HG02852 (cell line): ENCODE measurements around the gene ZNF248.

Source experiments
- ATAC-seq: cut with Tn5 transposase; IDR thresholded peaks from one replicate; pipeline ENCODE4 v1.9.1; 2021; ENCODE audit warnings: mild to moderate bottlenecking, moderate library complexity; ENCODE audit not compliant: unreplicated experiment

Gene ZNF248

DNA sequence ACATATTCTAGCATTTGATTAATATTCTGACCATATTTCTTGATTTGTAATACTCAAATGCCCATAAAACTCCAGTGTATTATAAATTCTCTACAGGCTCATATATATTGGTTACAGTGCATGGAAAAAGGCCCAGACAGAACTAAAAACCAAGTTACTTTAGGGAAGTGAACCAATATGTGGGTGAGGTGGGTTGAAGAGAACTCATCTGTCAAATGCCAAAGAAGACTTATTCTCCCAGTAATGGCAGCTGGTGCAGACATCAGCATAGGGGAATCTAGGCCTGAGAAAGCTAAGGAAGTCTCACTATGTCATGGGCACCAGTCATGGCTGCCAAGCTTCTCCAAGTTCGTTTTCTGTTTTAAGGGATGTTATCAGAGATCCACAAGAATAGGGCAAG is 30.6 kb downstream of the ZNF248 start:
- ATAC-seq: no peak

DNA sequence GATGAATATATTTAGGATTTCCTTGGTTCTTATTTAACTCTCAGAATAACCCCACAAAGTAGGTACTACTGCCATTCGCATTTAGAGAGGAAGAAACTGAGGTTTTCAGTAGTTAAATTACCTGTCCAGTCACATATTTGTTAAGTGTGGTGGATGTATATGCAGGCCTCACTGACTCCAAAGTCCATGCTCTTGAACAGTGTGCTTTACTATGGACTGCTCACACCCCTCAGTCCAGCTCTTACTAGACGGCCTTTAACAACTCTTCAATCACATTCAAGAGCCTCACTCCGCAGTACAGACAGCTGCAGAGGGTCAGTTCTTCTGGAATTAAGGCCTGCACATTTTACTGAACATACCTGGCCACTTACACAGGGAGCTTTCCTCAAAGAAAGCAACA is 36.2 kb downstream of the ZNF248 start:
- no peak for ATAC-seq

DNA sequence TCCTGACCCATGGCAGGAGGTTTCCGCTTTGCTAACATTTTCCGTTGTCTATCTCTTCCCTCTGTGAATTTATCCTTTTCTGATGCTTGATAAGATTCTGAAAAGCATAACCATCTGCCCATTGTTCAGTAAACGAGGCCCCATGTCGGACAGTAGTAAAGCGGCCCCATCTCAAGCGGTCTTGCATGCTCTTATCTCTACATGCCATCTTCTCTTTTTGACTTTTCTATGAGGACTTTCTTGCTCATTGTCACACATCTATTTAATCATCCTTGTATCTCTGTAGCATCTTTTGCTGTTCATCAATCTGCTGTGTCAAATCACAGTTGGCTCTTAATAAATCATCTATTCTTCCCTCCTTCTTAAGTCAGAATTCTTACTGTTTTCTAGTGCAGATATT is 37.6 kb downstream of the ZNF248 start:
- ATAC-seq: no peak

DNA sequence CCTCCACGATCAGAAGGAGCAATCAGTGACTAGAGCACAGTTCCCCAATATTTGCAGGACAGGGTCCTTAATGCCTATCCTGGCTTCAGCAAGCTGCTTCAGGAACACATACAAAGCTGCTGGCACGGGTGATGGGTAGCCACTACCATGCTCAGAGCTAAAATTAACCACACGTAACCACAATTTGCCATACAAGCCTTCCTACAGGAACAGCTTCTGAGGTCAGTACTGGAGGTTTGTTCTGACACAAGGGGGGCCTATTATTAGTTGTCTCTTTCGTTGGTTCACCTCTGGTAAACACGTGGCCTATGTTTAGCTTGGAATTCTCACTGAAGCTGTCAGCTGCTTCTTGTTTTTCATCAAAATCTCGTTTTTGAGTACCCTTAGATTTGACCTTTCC is 41.1 kb downstream of the ZNF248 start:
- no peak for ATAC-seq

DNA sequence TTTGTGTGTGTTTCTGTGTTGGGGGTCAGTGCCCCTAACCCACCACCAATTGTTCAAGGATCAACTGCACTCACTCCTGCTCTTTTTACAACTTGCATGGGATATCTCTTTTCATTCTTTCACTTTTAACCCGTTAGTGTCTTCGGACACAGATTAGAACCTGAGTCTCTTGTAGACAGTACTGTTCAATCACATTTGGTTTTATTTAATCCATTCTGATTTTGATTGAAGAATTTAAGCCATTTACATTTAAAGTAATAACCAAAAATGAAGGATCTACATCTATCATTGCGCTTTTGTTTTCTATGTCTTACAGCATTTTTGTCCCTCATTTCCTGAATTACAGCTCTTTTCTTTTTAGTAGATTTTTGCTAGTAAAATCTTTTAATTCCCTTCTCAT is 43.6 kb downstream of the ZNF248 start:
- ATAC-seq: no peak

DNA sequence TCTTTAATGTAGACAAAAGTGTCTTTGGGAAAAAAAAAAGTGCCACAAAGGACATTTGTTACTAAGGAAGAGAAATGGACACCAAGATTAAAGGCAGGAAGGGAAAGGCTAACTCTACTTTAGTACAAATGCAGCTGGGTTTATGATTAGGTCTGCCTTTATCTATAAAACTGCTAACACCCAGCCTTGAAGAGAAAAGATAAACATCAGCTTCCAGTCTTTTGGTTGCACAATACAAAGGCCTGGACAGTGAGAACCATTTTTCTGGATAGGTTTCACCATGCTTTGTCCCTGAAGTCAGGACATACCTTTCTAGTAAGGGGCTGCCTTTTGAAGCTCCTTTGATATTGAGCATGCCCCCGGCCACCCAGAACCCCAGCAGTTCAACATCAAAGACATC is 45.1 kb downstream of the ZNF248 start:
- ATAC-seq: no peak

DNA sequence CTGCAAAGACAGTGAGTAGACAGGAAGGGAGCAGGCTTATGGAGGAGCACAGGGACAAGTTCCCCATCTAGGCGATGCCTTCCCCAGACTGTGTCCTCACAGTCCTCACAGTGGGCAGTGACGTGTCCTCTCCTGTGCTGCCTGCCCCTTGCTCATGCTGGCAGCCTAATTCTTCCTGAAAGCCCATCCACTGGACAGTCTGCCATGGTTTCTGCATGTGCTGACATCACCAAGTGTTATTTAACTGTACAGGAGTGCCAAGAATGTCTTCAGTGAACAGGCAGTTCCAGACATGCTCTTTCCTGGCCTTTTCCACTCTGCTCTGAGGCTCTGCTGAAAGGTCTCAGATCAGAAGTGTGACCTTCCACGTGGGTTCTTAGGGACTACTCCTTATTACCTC is 54.1 kb downstream of the ZNF248 start:
- no peak for ATAC-seq

DNA sequence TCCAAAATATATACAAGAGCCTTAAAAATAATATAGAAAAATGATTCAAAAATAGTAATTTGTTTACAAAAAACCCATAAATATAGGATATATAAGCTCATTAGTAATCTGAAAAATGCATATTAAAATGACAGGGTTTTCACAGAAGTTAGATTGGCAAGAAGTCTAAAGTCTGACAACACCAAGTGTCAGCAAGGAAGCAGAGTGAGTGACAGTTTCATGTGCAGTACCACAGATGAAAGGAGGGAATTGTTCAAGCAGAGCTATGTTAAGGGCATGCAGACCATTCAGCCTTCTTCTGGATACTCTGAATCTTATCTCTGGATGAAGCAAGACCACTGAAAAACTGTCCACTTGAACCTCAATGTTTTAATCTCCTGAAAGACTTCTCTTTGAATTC is 55.9 kb downstream of the ZNF248 start:
- no peak for ATAC-seq

DNA sequence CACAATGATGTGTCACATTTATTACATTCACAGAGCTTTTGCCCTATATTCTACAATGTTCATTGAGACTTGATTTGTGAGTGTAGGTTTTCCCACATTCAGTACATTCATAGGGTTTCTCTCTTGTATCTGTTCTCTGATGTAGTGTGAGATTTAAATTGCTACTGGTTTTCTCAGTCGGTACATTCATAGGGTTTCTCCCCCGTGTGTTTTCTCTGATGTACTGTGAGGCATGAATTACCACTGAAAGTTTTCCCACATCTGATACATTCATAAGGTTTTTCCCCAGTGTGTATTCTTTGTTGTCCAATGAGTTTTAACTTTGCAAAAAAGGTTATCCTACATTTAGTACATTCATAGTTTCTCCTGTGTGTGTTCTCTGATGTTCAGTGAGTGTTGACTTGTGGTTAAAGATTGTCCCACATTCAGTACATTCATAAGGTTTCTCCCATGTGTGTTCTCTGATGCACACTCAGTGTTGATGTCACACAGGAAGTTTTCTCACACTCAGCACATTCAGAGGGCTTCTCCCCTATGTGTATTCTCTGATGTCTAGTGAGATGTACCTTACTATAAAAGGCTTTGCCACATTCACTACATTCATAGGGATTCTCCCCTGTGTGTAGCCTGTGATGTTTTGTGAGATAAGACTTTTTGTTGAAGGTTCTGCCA is 63.0 kb downstream of the ZNF248 start:
- no peak for ATAC-seq

DNA sequence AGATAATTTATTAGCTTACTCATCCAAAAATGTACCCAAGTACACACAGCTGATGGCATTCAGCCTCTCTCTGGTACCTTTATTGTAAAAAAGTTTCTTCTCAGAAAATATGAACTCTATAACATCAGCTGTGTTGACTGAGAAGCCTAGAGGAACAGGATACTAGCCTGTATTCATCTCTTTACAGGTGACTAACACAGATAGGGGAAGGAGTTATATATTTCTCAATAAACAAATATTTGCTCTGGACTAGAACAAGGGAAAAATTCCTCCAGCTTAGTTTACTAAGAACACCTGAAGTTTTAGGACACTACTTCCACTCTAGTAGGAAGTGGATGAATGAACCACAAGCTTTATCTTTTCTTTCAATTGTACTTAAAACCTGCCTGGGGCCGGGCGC is 67.8 kb downstream of the ZNF248 start:
- no peak for ATAC-seq

DNA sequence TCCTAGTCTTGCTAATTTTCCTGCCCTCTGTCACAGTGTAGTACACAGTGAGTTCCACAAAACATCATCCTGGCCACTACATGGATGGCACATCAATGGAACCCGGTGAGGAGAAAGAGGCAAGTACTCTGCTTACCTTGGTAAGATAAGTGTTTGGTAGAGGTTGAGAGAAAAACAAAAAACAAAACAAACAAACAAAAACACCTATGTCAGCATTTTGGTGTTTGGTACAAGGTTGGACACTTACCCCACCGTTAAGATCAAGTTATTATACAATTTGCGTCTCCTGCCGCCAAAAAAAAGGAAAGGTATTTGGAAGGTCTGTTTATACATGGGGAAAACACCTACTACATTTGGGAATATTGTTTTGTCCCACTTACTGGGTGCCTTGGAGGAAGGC is 72.7 kb downstream of the ZNF248 start:
- ATAC-seq: no peak

DNA sequence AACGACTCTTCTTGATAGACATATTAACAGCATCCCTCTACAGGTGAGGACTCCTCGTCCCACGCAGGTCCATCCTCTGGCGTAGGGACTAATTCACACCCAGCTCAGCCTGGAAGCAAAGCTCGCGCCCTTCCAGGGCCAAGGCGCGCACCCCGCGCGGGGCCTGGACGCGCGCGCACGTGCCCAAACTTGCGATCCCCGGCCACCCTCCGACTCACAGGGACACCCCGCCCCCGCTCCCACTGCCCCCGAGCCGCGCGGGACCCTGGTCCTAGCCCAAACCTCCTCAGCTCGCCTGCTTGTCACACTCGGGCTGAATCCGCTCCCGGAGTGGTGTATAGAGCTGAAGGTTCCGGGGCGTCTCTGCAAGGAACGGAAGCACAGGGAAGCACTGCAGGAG is 76.9 kb downstream of the ZNF248 start:
- no peak for ATAC-seq

DNA sequence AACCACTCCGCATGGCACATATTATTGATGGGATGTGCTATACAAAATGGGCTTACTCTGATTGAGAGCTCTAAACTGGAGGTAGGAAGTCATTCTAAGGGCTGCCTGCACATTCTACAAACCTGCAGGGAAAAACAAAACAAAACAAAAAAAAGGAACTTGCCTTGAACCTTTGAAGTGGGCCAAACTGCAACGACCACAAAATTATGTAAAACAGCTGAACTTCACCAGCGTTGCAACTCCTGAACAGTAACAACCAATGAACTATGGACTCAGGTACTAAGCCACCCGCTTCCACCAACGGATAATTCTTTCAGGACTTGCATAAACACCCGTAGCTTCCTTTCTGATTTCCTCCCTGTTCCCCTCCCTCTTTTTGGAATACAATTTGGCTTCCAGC is 80.4 kb downstream of the ZNF248 start:
- ATAC-seq: no peak

DNA sequence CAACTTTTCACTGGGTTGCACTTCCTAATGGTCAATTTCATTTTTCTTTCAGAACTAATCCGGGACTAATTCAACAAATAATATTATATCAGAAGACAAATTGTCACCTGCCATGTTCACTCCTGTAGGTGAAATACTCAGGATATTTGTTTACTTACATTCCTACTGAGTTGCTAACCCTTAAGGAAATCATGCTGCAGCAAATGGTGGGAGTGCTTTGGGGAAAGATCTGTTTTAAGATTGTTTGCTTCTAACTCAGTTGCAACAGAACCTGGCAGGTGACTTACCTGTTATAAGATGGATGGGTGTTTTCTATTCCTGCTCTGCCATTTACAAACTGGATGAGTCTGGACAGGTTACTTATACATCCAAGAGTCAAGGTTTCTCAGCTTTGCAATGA is 81.8 kb downstream of the ZNF248 start:
- no peak for ATAC-seq

DNA sequence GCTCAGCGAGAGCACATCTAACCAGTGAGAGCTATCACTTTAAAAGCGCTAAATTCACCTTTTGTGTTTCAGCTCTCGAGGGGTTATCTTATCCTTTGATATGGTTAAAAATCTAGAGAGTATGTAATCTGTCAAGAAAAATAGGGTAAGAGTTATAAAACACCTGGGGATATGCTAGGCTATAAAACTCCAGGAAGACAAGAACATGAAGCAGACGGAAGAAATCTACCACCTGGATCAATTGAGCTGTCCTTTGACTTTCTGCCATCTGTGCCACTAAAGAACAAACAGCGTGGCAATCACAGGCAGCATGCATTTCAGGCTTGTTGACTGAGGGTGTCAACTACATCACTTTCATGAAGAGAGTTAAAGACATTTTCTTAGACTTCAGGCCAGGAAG is 83.1 kb downstream of the ZNF248 start:
- ATAC-seq: no peak

DNA sequence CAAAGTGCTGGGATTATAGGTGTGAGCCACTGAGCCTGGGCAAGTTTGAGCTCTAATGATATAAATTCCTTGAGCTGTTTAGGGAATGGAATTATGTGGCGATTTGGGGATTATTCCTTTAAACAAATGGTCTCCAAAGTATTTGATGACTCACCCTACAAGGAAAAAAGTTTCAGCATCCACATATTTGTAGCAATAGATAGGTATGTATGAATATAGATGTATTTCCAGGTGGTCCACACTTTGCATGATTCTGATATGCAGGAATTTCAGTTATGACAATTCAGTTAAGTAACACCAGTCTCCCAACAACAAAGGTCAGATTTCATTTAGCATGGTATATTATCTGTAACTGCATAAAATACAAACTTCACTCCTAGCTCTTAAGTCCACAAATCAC is 92.2 kb downstream of the ZNF248 start:
- ATAC-seq: no peak

DNA sequence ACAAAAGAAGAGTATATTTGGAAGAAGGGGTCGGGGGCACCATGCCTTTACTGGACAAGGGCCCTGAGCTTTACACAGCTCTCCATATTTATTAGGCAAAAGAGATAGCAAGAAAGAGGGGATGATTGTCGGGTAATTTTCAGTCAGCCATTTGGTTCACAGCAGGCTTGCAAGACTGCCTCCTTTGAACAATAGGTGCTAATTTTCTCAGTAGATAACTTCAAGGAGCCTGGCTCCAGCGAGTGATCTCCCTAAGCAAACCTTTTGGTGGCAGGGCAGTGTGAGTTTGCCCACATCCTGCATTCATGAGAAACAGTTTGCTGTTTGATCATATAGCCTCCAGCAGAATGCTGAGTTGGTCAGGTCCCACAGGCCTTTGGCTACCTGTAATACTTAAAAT is 94.3 kb downstream of the ZNF248 start:
- ATAC-seq: no peak

DNA sequence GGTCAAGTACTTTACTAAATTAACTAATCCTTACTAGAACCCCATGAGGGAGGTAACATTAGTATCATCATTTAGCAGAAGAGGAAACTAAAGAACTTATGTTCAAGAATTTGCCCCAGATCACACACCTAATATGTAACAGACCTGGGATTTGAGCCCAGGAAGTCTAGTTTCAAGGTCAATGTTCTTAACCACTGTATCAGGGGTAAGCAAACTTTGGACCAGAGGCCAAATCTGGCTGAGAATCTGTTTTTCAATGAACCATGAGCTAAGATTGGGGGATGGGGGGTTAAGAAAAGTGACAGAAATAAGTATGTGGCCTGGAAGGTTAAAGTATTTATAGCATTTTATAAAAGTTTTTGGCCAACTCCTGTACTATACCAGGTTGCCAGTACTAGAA is 95.1 kb downstream of the ZNF248 start:
- ATAC-seq: no peak

DNA sequence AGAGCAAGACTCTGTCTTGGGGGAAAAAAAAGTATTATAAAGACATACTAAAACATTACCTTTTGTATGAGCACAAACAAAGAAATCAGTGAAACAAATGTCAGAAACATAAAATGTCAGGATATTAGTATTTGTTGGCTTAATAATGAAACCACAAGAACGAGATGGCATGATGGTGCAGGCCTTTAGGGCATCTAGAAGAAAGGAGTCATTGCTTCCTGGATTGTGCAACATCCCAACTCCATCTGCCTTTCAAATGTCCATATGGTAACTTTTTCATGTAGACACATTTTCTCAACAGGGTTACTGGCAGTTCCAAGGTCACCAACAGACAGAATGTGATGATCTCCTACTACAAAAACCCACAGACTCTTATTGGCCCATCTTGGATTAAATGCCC is 96.6 kb downstream of the ZNF248 start:
- ATAC-seq: no peak

DNA sequence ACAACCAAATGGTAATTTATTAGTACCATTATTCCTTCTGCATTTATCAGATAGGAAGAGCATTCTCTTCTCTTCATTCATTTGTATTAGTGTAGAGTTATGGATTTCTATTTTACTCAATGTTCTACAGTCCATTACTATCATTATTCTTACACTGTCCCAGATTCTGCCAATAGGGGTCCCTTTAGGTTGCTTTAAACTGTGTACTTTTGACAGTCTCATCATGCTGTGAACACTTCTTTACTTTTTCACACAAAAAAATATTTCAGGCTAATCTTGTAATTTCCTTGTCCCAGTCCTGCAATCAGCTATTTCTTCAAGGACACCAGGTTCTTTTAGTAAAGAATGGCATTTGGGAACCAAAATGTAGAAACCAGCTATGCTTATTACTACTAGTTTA is 99.3 kb downstream of the ZNF248 start:
- no peak for ATAC-seq

DNA sequence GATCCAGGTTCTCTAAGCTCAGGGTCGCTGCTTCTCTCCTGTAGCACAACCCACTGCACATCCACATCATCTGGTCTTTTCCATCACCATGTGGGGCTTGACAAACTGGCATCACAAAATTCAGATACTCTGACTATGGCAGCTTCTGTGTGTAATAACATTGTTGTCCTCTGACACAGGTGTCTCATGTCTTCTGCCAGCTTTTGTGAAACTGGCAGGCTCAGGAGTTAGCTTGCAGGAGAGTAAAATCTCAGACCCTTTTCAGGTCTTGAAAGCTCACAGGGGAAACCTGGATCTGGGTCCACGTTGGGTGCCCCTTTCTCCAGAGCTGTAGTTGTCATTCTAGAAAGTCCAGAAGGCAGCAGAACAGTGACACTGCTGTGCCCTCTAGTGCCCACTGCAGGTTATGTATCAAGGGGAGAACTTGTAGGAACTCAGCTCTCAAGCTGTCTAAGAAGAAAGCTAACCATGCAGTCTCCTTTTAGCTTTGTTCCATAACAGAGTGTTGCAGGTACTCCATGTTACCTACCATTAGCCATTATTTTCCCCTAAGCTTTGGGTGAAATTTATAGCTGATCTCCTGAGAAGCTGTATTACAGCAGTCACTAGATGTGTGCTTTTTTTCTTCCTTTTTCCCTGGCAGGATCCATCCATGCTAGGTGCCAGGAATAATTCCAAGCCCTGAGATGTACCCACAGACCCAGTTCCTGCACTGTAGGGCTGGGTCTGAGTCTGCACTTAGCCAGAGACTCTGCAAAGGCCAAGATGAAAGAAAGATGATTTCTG is 102.7 kb downstream of the ZNF248 start:
- peak; percentile 65 for ATAC-seq

DNA sequence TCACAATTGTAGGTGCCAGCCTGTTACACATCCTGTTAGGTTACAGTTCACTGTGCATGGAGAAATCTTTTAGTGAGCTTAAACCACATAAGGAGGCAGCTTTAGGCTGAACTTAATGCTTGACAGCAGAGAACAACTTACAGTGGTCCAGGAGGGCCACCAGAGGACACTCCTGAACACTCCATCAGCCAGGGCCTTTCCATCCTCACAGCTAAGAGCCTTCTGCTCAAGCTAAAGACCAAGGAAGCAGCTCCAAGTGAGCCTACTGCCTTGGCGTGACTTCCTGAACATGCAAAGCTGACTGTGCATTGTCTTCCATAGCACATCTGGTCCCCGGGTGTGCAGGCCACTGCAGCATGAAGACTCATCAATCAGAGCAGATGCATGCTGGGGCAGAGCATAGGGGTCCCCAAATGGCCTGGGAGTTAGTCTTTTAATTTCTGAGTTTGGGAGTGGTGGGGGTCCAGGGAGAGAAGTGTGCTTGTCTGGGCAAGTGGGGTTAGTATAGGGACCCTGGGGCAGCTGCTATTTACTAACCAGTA is 105.0 kb downstream of the ZNF248 start:
- no peak for ATAC-seq

DNA sequence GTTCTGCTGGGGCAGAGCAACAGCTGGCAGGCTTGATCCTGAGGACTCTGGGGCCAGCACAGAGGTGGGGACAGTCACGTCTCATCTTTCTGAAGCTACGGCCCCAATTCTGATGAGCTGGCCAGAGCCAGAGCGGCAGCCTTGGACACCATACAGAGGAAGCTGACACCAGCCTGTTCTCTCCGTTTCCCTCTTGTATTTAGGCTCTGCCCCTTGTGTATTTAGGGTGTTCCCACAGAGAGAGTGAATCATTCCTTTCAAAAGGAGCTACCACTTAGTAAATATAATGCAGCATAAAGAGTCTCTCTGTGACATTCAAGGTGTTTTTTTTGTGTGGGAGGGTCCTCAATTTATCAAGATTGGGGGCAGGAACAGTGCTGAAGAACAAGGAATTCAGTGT is 109.2 kb downstream of the ZNF248 start:
- ATAC-seq: no peak
